KMS-11 (cell line): ENCODE measurements around the gene FARS2.

Experiments
- H2AFZ ChIP-seq: fragments of 200-600 bp; sonication (generic); 2 replicates; pipeline ENCODE4 v1.6.1; 2016; ENCODE audit warnings: antibody characterized with exemption, mixed run types, low read depth
- H3K27ac ChIP-seq: fragments of 200-600 bp; sonication (generic); 2 replicates; pipeline ENCODE4 v1.6.1; 2016; ENCODE audit warnings: mild to moderate bottlenecking, mixed run types
- H3K27me3 ChIP-seq: fragments of 200-600 bp; sonication (generic); 2 replicates; pipeline ENCODE4 v1.6.1; 2017; ENCODE audit warnings: mild to moderate bottlenecking, low read depth, mixed run types, moderate library complexity; ENCODE audit not compliant: insufficient read depth
- H3K36me3 ChIP-seq: fragments of 200-600 bp; sonication (generic); 2 replicates; pipeline ENCODE4 v1.6.1; 2017; ENCODE audit warnings: mild to moderate bottlenecking, mixed run types; ENCODE audit not compliant: insufficient read depth
- H3K4me1 ChIP-seq: fragments of 200-600 bp; sonication (generic); 2 replicates; pipeline ENCODE4 v1.6.1; 2016; ENCODE audit warnings: mild to moderate bottlenecking, low read depth, mixed run types; ENCODE audit not compliant: poor library complexity, severe bottlenecking
- H3K4me2 ChIP-seq: fragments of 200-600 bp; sonication (generic); 2 replicates; pipeline ENCODE4 v1.7.0; 2016; ENCODE audit warnings: mild to moderate bottlenecking, mixed run types
- H3K4me3 ChIP-seq: fragments of 200-600 bp; sonication (generic); IDR thresholded peaks from 2 replicates; pipeline ENCODE4 v1.6.1; 2017; ENCODE audit warnings: low read depth, low read length, mixed read lengths; ENCODE audit not compliant: insufficient read depth
- H3K79me2 ChIP-seq: fragments of 200-600 bp; sonication (generic); 2 replicates; pipeline ENCODE4 v1.6.1; 2016; ENCODE audit warnings: low read depth, mixed run types; ENCODE audit not compliant: insufficient read depth
- H3K9ac ChIP-seq: fragments of 200-600 bp; sonication (generic); 2 replicates; pipeline ENCODE4 v1.6.1; 2016; ENCODE audit warnings: mild to moderate bottlenecking, mixed run types
- H4K20me1 ChIP-seq: fragments of 200-600 bp; sonication (generic); 2 replicates; pipeline ENCODE4 v1.6.1; 2016; ENCODE audit warnings: mild to moderate bottlenecking, mixed run types; ENCODE audit not compliant: insufficient read depth
- CTCF ChIP-seq: fragments of 200-600 bp; sonication (generic); conservative IDR thresholded peaks from 2 replicates; pipeline ENCODE4 v1.6.1; 2017; ENCODE audit warnings: low read depth, mild to moderate bottlenecking, antibody characterized with exemption, low read length, moderate library complexity, mixed read lengths

The FARS2 gene

DNA sequence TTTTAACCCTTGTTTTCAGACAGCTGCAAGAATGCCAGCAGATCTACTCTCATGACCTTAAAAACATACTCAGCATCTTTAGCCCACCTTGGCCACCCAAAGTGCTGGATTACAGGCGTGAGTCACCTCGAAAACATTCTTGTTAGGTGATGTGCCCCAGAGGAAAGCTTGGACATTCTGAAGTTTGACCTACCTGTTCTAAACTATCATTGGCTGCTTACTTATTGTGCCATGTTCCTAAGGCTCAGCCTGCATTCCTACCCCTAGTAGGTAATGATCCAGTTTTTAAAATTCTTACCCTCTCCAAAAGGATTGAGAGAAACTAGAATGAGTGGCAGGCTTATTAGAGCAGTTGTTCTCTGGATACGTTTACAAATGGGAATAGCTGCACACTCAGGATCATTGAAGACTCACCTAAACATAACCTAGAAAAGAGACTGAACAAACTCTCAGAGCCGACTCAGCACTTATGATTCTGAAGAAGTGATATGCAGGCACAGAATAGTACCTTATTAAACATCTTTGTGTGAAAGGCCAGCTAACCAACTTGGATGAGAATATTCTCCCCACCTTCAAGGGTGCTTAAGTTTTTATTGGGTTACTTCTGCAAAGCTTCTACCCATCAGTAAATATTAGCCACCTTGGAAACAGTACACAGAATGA lies 383.3 kb downstream of the FARS2 start:
- no peaks in the 10 kb centered on the region for H3K79me2 ChIP-seq
- no peaks in the 10 kb centered on the region for H3K36me3 ChIP-seq
- no peak overlapping the region for H2AFZ ChIP-seq
- H3K4me1 ChIP-seq = no peaks in the 10 kb centered on the region
- no peak overlapping the region for H3K9ac ChIP-seq
- H3K27ac ChIP-seq = no peak overlapping the region
- no peak overlapping the region for H3K4me2 ChIP-seq
- no peaks in the 10 kb centered on the region for H3K27me3 ChIP-seq
- no peak overlapping the region for H3K4me3 ChIP-seq
- H4K20me1 ChIP-seq = no peaks in the 10 kb centered on the region
- no peak for TF ChIP-seq CTCF

GRCh38 chr6:5645328-5646290 lies 384.3 kb downstream of the FARS2 start:
- no peak for TF ChIP-seq CTCF

DNA sequence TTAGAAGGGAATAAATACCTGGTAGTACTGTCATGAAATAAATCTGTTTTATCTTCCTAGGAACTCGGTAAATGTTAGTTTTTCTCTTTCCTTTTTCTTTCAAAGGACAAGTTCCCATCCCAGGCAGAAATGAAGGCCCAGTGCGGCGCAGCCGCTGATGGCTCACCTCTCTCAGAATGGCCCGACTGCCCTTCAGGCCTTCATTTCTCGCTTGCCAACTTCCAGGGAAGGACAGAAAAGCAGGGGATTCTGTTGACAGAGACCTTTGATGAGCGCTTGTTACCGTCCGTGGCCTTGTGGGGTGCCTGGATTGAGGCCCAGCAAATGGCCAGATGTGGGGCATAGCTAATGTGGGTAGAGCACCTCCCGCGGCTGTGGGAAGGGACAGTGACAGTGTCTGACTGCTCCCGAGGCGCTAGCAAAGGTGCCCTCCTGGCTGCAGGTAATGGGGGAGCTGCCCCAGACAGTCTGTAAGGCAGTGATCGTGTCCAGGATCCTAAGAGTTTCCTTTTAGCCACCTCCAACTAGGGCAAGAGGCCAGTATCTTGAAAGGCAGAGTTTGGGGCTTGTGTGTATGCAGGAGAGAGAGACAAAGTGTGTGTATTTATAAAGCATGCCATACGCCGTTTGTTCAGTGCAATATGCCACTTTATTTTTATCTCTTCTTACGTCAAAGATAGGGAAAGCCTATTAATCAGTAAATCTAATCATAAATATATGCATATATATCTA lies 391.3 kb downstream of the FARS2 start:
- H4K20me1 ChIP-seq = no peaks in the 10 kb centered on the region
- TF ChIP-seq CTCF = no peak
- no peak overlapping the region for H3K4me2 ChIP-seq
- no peak overlapping the region for H3K4me3 ChIP-seq
- no peak overlapping the region for H3K27ac ChIP-seq
- no peaks in the 10 kb centered on the region for H3K27me3 ChIP-seq
- H3K79me2 ChIP-seq = no peaks in the 10 kb centered on the region
- H2AFZ ChIP-seq = no peak overlapping the region
- H3K36me3 ChIP-seq = no peaks in the 10 kb centered on the region
- no peak overlapping the region for H3K9ac ChIP-seq
- H3K4me1 ChIP-seq = no peaks in the 10 kb centered on the region

More at GRCh38 chr6:5645328-5646290, 384.3 kb downstream of the FARS2 start:
- H3K36me3 ChIP-seq = no peaks in the 10 kb centered on the region
- H4K20me1 ChIP-seq = no peaks in the 10 kb centered on the region
- no peak overlapping the region for H3K4me2 ChIP-seq
- no peak overlapping the region for H3K9ac ChIP-seq
- H3K4me1 ChIP-seq = no peaks in the 10 kb centered on the region
- H2AFZ ChIP-seq = no peak overlapping the region
- no peak overlapping the region for H3K4me3 ChIP-seq
- no peak overlapping the region for H3K27ac ChIP-seq
- no peaks in the 10 kb centered on the region for H3K79me2 ChIP-seq
- no peaks in the 10 kb centered on the region for H3K27me3 ChIP-seq

DNA sequence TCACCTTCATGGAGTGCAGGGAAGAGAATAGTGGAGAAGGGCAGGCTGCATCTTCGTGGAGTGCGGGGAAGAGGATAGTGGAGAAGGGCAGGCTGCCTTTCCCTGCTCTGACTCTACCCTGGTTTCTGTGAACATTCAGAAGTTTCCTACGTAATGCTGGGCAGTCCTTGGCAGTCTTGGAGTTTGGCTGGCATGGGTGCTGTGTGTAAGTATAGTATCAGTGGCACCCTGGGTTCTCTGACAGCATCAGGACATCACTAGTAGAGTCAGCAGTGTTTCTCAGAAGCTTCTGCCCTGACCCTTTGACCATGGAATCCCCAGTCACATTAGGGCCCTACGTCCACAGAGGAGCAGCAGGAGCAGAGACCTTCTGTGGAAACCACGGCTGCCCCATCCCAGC lies 392.5 kb downstream of the FARS2 start:
- Histone ChIP-seq H3K36me3 (no peaks in the 10 kb centered on the region), H3K79me2 (no peaks in the 10 kb centered on the region), H3K4me2 (no peak overlapping the region), H3K4me3 (no peak overlapping the region), H3K4me1 (no peaks in the 10 kb centered on the region), H4K20me1 (no peaks in the 10 kb centered on the region), H3K27me3 (no peaks in the 10 kb centered on the region), H2AFZ (no peak overlapping the region), H3K27ac (no peak overlapping the region), H3K9ac (no peak overlapping the region)
- no peak for TF ChIP-seq CTCF
